HL-60 (cell line): ENCODE measurements around the gene AGAP1.

Experiments used
- CTCF ChIP-seq: IDR thresholded peaks from one replicate; pipeline ENCODE4 v1.5.1; 2011; ENCODE audit warnings: low read length, control low read depth, inconsistent platforms; ENCODE audit not compliant: insufficient read depth
- POLR2AphosphoS5 ChIP-seq: IDR thresholded peaks from 2 replicates; pipeline ENCODE4 v1.6.1; 2012; ENCODE audit warnings: low read depth
- SPI1 ChIP-seq: IDR thresholded peaks from 2 replicates; pipeline ENCODE4 v1.6.1; 2012; ENCODE audit warnings: low read depth, mild to moderate bottlenecking, borderline replicate concordance
- TF ChIP-seq, protein P1 (sequence below): IDR thresholded peaks from 2 replicates; pipeline ENCODE4 v1.6.1; 2012; ENCODE audit warnings: low read depth; ENCODE audit not compliant: insufficient replicate concordance

GRCh38 chr2:236085647-236086046 is 591.8 kb downstream of the AGAP1 start:
- TF ChIP-seq POLR2AphosphoS5 (no peak), CTCF (no peak), SPI1 (no peak)
- TF ChIP-seq, protein P1, sequence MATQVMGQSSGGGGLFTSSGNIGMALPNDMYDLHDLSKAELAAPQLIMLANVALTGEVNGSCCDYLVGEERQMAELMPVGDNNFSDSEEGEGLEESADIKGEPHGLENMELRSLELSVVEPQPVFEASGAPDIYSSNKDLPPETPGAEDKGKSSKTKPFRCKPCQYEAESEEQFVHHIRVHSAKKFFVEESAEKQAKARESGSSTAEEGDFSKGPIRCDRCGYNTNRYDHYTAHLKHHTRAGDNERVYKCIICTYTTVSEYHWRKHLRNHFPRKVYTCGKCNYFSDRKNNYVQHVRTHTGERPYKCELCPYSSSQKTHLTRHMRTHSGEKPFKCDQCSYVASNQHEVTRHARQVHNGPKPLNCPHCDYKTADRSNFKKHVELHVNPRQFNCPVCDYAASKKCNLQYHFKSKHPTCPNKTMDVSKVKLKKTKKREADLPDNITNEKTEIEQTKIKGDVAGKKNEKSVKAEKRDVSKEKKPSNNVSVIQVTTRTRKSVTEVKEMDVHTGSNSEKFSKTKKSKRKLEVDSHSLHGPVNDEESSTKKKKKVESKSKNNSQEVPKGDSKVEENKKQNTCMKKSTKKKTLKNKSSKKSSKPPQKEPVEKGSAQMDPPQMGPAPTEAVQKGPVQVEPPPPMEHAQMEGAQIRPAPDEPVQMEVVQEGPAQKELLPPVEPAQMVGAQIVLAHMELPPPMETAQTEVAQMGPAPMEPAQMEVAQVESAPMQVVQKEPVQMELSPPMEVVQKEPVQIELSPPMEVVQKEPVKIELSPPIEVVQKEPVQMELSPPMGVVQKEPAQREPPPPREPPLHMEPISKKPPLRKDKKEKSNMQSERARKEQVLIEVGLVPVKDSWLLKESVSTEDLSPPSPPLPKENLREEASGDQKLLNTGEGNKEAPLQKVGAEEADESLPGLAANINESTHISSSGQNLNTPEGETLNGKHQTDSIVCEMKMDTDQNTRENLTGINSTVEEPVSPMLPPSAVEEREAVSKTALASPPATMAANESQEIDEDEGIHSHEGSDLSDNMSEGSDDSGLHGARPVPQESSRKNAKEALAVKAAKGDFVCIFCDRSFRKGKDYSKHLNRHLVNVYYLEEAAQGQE, result no peak
